SK-N-MC (cell line): Measurements from ENCODE around the gene MDC1.

Source experiments
- DNase-seq: peaks from one replicate; pipeline ENCODE4 v3.0.0-alpha.2; 2011; ENCODE audit warnings: low read depth, low spot score
- H3K27ac ChIP-seq: fragments of 200-600 bp; sonication (generic); 2 replicates; pipeline ENCODE4 v1.5.1; 2016; ENCODE audit warnings: mixed run types
- H3K36me3 ChIP-seq: fragments of 200-600 bp; sonication (generic); 2 replicates; pipeline ENCODE4 v1.6.1; 2017; ENCODE audit warnings: antibody characterized with exemption, low read length, mixed read lengths; ENCODE audit not compliant: insufficient read depth
- H3K4me3 ChIP-seq: fragments of 200-600 bp; sonication (generic); 2 replicates; pipeline ENCODE4 v1.5.1; 2016
- H3K9ac ChIP-seq: fragments of 200-600 bp; sonication (generic); 2 replicates; pipeline ENCODE4 v1.8.0; 2017; ENCODE audit warnings: mixed run types, mixed read lengths; ENCODE audit not compliant: insufficient read length
- H3K9me3 ChIP-seq: fragments of 200-600 bp; sonication (generic); 2 replicates; pipeline ENCODE4 v1.6.1; 2017; ENCODE audit warnings: low read depth, mild to moderate bottlenecking, antibody characterized with exemption, low read length, moderate library complexity, mixed read lengths
- EZH2 ChIP-seq: fragments of 200-600 bp; sonication (generic); IDR thresholded peaks from one replicate; pipeline ENCODE4 v1.6.1; 2017; ENCODE audit warnings: antibody characterized with exemption
- FOXP2 ChIP-seq: optimal IDR thresholded peaks from 2 replicates; pipeline ENCODE3; 2011; ENCODE audit warnings: mild to moderate bottlenecking, moderate library complexity; ENCODE audit not compliant: insufficient read depth; ENCODE audit errors: extremely low read length, control extremely low read depth
- POLR2AphosphoS5 ChIP-seq: IDR thresholded peaks from 2 replicates; pipeline ENCODE4 v1.6.1; 2012; ENCODE audit warnings: mild to moderate bottlenecking, low read depth, low read length, borderline replicate concordance

MDC1 gene

GRCh38 chr6:30700340-30700739, 16.7 kb downstream of the MDC1 start:
- Histone ChIP-seq H3K36me3 (peaks cover 22% of the 10 kb centered on the region; the same call in 1 of the 2 replicates), H3K9ac (no peak overlapping the region), H3K4me3 (no peak overlapping the region), H3K9me3 (no peaks in the 10 kb centered on the region), H3K27ac (no peak overlapping the region)
- TF ChIP-seq FOXP2 (no peak), POLR2AphosphoS5 (no peak), EZH2 (no peak)
- DNase-seq: no peak

- no peak for DNase-seq
- Histone ChIP-seq H3K27ac (no peak overlapping the region), H3K4me3 (no peak overlapping the region), H3K9me3 (no peaks in the 10 kb centered on the region), H3K36me3 (peaks cover 3% of the 10 kb centered on the region; the same call in 1 of the 2 replicates), H3K9ac (no peak overlapping the region)
- TF ChIP-seq FOXP2: no peak
- TF ChIP-seq EZH2: no peak
These were observed 20.6 kb downstream of the MDC1 start for GRCh38 chr6:30696432-30696831.

- Histone ChIP-seq H3K9ac (peak overlapping the region; percentile 71), H3K9me3 (no peaks in the 10 kb centered on the region), H3K27ac (peak overlapping the region; percentile 27; the same call in 1 of the 2 replicates), H3K36me3 (no peaks in the 10 kb centered on the region), H3K4me3 (peak overlapping the region; percentile 93)
- TF ChIP-seq POLR2AphosphoS5 (no peak), EZH2 (no peak), FOXP2 (no peak)
- DNase-seq: no peak
These were observed 25.8 kb downstream of the MDC1 start for GRCh38 chr6:30691208-30691847.

GRCh38 chr6:30690403-30691207, 26.5 kb downstream of the MDC1 start, which contains the start of gene NRM:
TSS of gene NRM (minus strand) at chr6:30690984. CDS start at chr6:30690974, 10 bp downstream.
- Histone ChIP-seq H3K9me3 (no peaks in the 10 kb centered on the region), H3K36me3 (no peaks in the 10 kb centered on the region), H3K9ac (peak within 1 kb of the TSS; percentile 80), H3K4me3 (peak within 1 kb of the TSS; percentile 93), H3K27ac (peak within 1 kb of the TSS; percentile 27; the same call in 1 of the 2 replicates)
- DNase-seq: no peak
- TF ChIP-seq FOXP2 (no peak), POLR2AphosphoS5 (peak; percentile 90), EZH2 (no peak)

- no peaks in the 10 kb centered on the region for H3K9me3 ChIP-seq
- H3K27ac ChIP-seq: no peak overlapping the region
- H3K36me3 ChIP-seq: no peaks in the 10 kb centered on the region
- H3K9ac ChIP-seq: peak overlapping the region; percentile 80
- TF ChIP-seq POLR2AphosphoS5 (no peak), FOXP2 (no peak), EZH2 (no peak)
- peak overlapping the region; percentile 93 for H3K4me3 ChIP-seq
- DNase-seq: no peak
These were observed 27.1 kb downstream of the MDC1 start for GRCh38 chr6:30689985-30690384.

GRCh38 chr6:30689022-30689865, 27.8 kb downstream of the MDC1 start:
- Histone ChIP-seq H3K4me3 (no peak overlapping the region; the same call in 1 of the 2 replicates), H3K9ac (no peak overlapping the region), H3K27ac (no peak overlapping the region), H3K9me3 (no peaks in the 10 kb centered on the region), H3K36me3 (no peaks in the 10 kb centered on the region)
- DNase-seq: no peak
- no peak for TF ChIP-seq POLR2AphosphoS5
- no peak for TF ChIP-seq EZH2
- no peak for TF ChIP-seq FOXP2

GRCh38 chr6:30688569-30688968, 28.5 kb downstream of the MDC1 start:
- no peak overlapping the region for H3K4me3 ChIP-seq
- no peak for TF ChIP-seq FOXP2
- no peak for TF ChIP-seq POLR2AphosphoS5
- TF ChIP-seq EZH2: no peak
- H3K27ac ChIP-seq: no peak overlapping the region
- no peak overlapping the region for H3K9ac ChIP-seq
- H3K36me3 ChIP-seq: no peaks in the 10 kb centered on the region
- H3K9me3 ChIP-seq: no peaks in the 10 kb centered on the region
- DNase-seq: no peak
